Lung (tissue), 12 donors: Measurements from ENCODE around the gene FHOD1. TPM values are rescaled to one million over a fixed set of nuclear protein-coding genes. Genes with fewer than 3 reads are reported as not detected.

Source experiments
- ATAC-seq: fragments of 200-7000 bp; cut with Tn5 transposase; one replicate; pipeline ENCODE4 v1.9.1; 2020; ENCODE audit warnings: moderate number of reproducible peaks; ENCODE audit not compliant: insufficient read depth, low FRiP score
- DNase-seq, 3 donors: peaks; one replicate each; pipeline ENCODE4 v3.0.0-alpha.2; 2013 to 2017
- H3K27ac ChIP-seq, 2 donors: one replicate each; pipeline ENCODE4 v1.5.1; 2013; ENCODE audit warnings: mild to moderate bottlenecking in 2 of 2, moderate library complexity in 2 of 2, control low read depth in 1 of 2, inconsistent platforms in 1 of 2, low read depth in 1 of 2, low read length in 1 of 2
- H3K27me3 ChIP-seq, 3 donors: one replicate each; pipeline ENCODE4 v1.5.1; 2013; ENCODE audit warnings: low read length in 2 of 3; ENCODE audit not compliant: control insufficient read depth in 3 of 3, insufficient read depth in 3 of 3
- H3K36me3 ChIP-seq, 4 donors: one replicate each; pipeline ENCODE4 v1.5.1; 2013; ENCODE audit warnings: low read length in 4 of 4, mild to moderate bottlenecking in 1 of 4, moderate library complexity in 1 of 4; ENCODE audit not compliant: control insufficient read depth in 4 of 4, insufficient read depth in 4 of 4
- H3K4me1 ChIP-seq, 5 donors: one replicate each; pipeline ENCODE4 v1.5.1; 2013; ENCODE audit warnings: low read length in 5 of 5, mild to moderate bottlenecking in 2 of 5, moderate library complexity in 1 of 5; ENCODE audit not compliant: control insufficient read depth in 5 of 5, insufficient read depth in 5 of 5
- H3K4me3 ChIP-seq: one replicate; pipeline ENCODE4 v1.5.1; 2013; ENCODE audit warnings: mild to moderate bottlenecking, control low read depth, moderate library complexity
- H3K9ac ChIP-seq, 2 donors: one replicate each; pipeline ENCODE4 v1.5.1; 2013; ENCODE audit warnings: low read length in 2 of 2, control low read depth in 1 of 2; ENCODE audit not compliant: insufficient read depth in 1 of 2
- H3K9me3 ChIP-seq, 4 donors: one replicate each; pipeline ENCODE4 v1.5.1; 2013; ENCODE audit warnings: low read length in 3 of 4, mild to moderate bottlenecking in 1 of 4, moderate library complexity in 1 of 4; ENCODE audit not compliant: control insufficient read depth in 4 of 4, insufficient read depth in 3 of 4
- WGBS, 2 donors: extraction: QIAGEN DNeasy Blood & Tissue Kit; methylation state at CpG; one replicate each; pipeline ENCODE4 v1.1.7; 2013; 5-methylcytosine and 5-hydroxymethylcytosine counted together
- polyA plus RNA-seq, 2 donors: library from polyadenylated mRNA; stranded (reverse); fragments of 200-250 nt; gene quantifications; one replicate each; pipeline ENCODE4 v1.2.1, GENCODE V29; 2013
- total RNA-seq, 2 donors: library from RNA; depleted of rRNA in 1 of 2; stranded (reverse); fragments of >200 nt in 1 of 2; gene quantifications; one replicate each; pipeline ENCODE4 v1.2.1, GENCODE V29; 2014 to 2021
- TF ChIP-seq, protein P1 (sequence below): IDR thresholded peaks from 2 replicates; pipeline ENCODE4 v1.5.1; 2012; ENCODE audit warnings: mild to moderate bottlenecking; ENCODE audit errors: control extremely low read depth, extremely low read depth
- donor health status: control.
- donor health status: control.
- donor health status: Bipolar disorder and iron deficiency.
- donor health status: healthy.
- donor health status: DM: yes; HTN: yes; CAD: no.

The FHOD1 gene
- total and polyA plus RNA-seq, 4 donors: 51.3 to 129 (median 65.5) TPM

DNA sequence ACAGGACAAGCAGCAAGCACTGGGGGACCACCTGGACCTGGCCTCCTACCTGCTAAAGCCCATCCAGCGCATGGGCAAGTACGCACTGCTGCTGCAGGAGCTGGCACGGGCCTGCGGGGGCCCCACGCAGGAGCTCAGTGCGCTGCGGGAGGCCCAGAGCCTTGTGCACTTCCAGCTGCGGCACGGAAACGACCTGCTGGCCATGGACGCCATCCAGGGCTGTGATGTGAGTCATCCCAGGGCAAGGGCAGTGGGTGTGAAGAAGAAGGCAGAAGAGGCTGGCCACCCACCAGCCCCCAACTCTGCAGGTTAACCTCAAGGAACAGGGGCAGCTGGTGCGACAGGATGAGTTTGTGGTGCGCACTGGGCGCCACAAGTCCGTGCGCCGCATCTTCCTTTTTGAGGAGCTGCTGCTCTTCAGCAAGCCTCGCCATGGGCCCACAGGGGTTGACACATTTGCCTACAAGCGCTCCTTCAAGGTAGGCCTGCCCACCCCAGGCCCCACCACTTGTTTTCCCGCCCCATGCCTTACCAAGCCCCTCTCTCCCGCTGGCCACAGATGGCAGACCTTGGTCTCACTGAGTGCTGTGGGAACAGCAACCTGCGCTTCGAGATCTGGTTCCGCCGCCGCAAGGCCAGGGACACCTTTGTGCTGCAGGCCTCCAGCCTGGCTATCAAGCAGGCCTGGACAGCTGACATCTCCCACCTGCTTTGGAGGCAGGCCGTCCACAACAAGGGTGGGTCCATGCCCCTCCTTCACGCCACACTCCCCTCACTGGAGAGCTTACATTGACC is 39.4 kb upstream of the FHOD1 start:
- H3K9me3 ChIP-seq: no peaks in the 10 kb centered on the region
- 93 to 94% methylated on average over 28 of the region's 28 CpGs for WGBS, 2 donors

DNA sequence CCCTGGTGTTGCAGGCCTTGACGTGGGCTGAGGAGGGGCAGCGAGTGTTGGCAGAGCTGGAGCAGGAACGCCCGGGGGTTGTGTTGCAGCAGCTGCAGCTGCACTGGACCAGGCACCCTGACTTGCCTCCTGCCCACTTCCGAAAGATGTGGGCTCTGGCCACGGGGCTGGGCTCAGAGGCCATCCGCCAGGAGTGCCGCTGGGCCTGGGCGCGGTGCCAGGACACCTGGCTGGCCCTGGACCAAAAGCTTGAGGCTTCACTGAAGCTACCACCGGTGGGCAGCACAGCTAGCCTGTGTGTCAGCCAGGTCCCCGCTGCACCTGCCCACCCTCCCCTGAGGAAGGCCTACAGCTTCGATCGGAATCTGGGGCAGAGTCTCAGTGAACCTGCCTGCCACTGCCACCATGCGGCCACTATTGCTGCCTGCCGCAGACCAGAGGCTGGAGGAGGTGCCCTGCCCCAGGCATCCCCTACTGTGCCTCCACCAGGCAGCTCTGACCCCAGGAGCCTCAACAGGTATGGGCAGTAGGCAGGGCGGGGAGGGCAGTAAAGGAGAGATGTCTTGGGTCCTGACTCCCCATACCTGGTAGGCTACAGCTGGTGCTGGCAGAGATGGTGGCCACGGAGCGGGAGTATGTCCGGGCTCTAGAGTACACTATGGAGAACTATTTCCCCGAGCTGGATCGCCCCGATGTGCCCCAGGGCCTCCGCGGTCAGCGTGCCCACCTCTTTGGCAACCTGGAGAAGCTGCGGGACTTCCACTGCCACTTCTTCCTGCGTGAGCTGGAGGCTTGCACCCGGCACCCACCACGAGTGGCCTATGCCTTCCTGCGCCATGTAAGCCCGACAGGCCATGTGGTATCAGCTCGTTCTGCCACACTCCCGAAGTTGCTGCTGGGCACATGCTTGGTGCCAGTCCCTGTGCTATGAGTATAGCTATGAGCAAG is 37.7 kb upstream of the FHOD1 start:
- WGBS, 2 donors: 79 to 88% methylated on average over 32 to 34 of the region's 34 CpGs
- peaks cover 0 to 5% (median 0%) of the 10 kb centered on the region in 5 donors for H3K4me1 ChIP-seq
- H3K36me3 ChIP-seq: peaks cover 0 to 7% (median 0%) of the 10 kb centered on the region in 4 donors
- H3K9me3 ChIP-seq: no peaks in the 10 kb centered on the region
- no peak overlapping the region for H3K4me3 ChIP-seq
- TF ChIP-seq, protein P1, sequence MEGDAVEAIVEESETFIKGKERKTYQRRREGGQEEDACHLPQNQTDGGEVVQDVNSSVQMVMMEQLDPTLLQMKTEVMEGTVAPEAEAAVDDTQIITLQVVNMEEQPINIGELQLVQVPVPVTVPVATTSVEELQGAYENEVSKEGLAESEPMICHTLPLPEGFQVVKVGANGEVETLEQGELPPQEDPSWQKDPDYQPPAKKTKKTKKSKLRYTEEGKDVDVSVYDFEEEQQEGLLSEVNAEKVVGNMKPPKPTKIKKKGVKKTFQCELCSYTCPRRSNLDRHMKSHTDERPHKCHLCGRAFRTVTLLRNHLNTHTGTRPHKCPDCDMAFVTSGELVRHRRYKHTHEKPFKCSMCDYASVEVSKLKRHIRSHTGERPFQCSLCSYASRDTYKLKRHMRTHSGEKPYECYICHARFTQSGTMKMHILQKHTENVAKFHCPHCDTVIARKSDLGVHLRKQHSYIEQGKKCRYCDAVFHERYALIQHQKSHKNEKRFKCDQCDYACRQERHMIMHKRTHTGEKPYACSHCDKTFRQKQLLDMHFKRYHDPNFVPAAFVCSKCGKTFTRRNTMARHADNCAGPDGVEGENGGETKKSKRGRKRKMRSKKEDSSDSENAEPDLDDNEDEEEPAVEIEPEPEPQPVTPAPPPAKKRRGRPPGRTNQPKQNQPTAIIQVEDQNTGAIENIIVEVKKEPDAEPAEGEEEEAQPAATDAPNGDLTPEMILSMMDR: no peak
- ATAC-seq: peak; percentile 70
- no peak overlapping the region for H3K27ac ChIP-seq
- H3K9ac ChIP-seq: no peak overlapping the region
- DNase-seq: peak in 2 of 3 donors; percentile 35 to 54
- no peaks in the 10 kb centered on the region for H3K27me3 ChIP-seq

More for the DNA sequence above, 39.4 kb upstream of the FHOD1 start:
- Histone ChIP-seq H3K4me1 (peaks cover 0 to 2% (median 0%) of the 10 kb centered on the region in 5 donors), H3K27ac (no peak overlapping the region), H3K36me3 (peaks cover 0 to 7% (median 0%) of the 10 kb centered on the region in 4 donors), H3K4me3 (no peak overlapping the region), H3K27me3 (no peaks in the 10 kb centered on the region), H3K9ac (no peak overlapping the region)
- TF ChIP-seq, protein P1: no peak
- ATAC-seq (no peak), DNase-seq (no peak)

DNA sequence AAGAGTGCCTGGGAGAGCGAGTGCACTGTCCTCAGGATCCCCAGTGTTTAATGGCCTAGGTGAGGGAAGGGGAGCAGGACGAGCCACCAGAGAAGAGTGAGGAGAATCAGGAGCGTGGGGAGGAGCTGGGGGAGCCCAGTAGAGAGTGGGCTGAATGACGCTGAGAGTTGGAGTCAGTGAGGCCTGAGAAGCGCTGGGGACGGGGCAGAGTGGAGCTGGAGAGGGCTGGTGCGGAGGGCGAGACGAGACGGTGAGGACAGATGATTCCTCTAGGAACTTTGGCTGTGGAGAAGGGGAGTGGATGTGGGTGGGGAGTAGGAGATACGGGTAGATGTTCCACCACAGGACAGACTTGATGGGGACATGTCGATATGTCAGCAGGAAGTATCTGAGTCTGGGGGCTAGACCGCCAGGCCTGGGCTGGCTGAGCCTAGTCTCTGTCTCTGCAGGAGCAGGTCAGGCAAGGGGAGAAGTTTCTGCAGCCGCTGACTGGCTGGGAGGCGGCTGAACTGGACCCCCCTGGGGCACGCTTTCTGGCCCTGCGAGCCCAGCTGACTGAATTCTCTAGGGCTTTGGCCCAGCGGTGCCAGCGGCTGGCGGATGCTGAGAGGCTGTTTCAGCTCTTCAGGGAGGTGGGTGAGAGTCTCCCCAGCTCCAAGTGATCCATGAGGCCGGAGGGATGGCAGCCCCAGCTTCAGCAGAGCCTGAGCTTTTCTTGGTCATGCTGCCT is 36.7 kb upstream of the FHOD1 start:
- H3K4me3 ChIP-seq: no peak overlapping the region
- peaks cover 0 to 9% (median 5%) of the 10 kb centered on the region in 5 donors for H3K4me1 ChIP-seq
- H3K9me3 ChIP-seq: no peaks in the 10 kb centered on the region
- TF ChIP-seq, protein P1: no peak
- no peaks in the 10 kb centered on the region for H3K27me3 ChIP-seq
- H3K36me3 ChIP-seq: peaks cover 0 to 7% (median 0%) of the 10 kb centered on the region in 4 donors
- no peak overlapping the region for H3K27ac ChIP-seq
- H3K9ac ChIP-seq: no peak overlapping the region
- WGBS, 2 donors: 94 to 97% methylated on average over 21 of the region's 21 CpGs
- DNase-seq (no peak), ATAC-seq (no peak)
